ENCODE data around the gene CLDND1. TPM values are rescaled to one million over a fixed set of nuclear protein-coding genes. Genes with fewer than 3 reads are reported as not detected.

Gene CLDND1
- 47.1 to 66.2 TPM (median 59.5 TPM) in 5 replicates for total RNA-seq (2022; extraction: Qiagen RNA extraction)

GRCh38 chr3:98522544-98523281, at the start of gene CLDND1:
TSS of gene CLDND1 (minus strand) at chr3:98522902. CDS start at chr3:98521424, 1,478 bp downstream.

GRCh38 chr3:98531622-98532274, 9.0 kb upstream of the CLDND1 start, which contains the start of gene GPR15:
TSS of gene GPR15 (plus strand) at chr3:98531978. CDS start at chr3:98532034, 56 bp downstream.

GRCh38 chr3:98497381-98497780, 25.3 kb downstream of the CLDND1 start, which contains the start of gene OR5K2:
TSS of gene OR5K2 (plus strand) at chr3:98497681. CDS start at chr3:98497681, 0 bp downstream.

Other genes with a start within 250 kb of the CLDND1 start
- not detected in 5 replicates for gene OR5H2, start 240.4 kb downstream of the CLDND1 start, total RNA-seq (2022; extraction: Qiagen RNA extraction)
- not detected in 5 replicates for gene OR5K4, start 169.0 kb downstream of the CLDND1 start, total RNA-seq (2022; extraction: Qiagen RNA extraction)
- gene OR5K3, start 132.2 kb downstream of the CLDND1 start, total RNA-seq (2022; extraction: Qiagen RNA extraction), result not detected in 5 replicates
- not detected in 5 replicates for gene OR5K1, start 59.7 kb downstream of the CLDND1 start, total RNA-seq (2022; extraction: Qiagen RNA extraction)
- gene OR5K2, start 25.2 kb downstream of the CLDND1 start, total RNA-seq (2022; extraction: Qiagen RNA extraction), result not detected in 5 replicates
- gene GPR15, start 9.1 kb upstream of the CLDND1 start, total RNA-seq (2022; extraction: Qiagen RNA extraction), result not detected in 5 replicates
- 18.7 to 24.8 TPM (median 22.3 TPM) in 5 replicates for gene CPOX, start 70.7 kb upstream of the CLDND1 start, total RNA-seq (2022; extraction: Qiagen RNA extraction)
- gene ST3GAL6, start 240.4 kb upstream of the CLDND1 start, total RNA-seq (2022; extraction: Qiagen RNA extraction), result 0.64 to 1.4 TPM (median 0.87 TPM) in 5 replicates

Measured in A549 treated with CORT108297 at 1 μM for 4 hours (cell line).